Activated B cell treated with CpG ODN at 0.5 μM for 24 hours (primary cell): Measurements from ENCODE around the gene SOS1. TPM values are rescaled to one million over a fixed set of nuclear protein-coding genes. Genes with fewer than 3 reads are reported as not detected.

Source experiments
- ATAC-seq: fragments of 200-7000 bp; cut with Tn5 transposase; one replicate; pipeline ENCODE4 v1.10.0; 2021; ENCODE audit warnings: low read depth, mild to moderate bottlenecking, moderate library complexity
- CTCF ChIA-PET: fragments of 350-600 bp; sonication (Branson Sonifier 250); formaldehyde crosslinking; loops from one replicate; lab custom pipeline; 2021; ENCODE audit warnings: antibody characterized with exemption; lab: Charles Lee
- POLR2A ChIA-PET: fragments of 350-600 bp; sonication (Branson Sonifier 250); formaldehyde crosslinking; loops from one replicate; lab custom pipeline; 2021; ENCODE audit warnings: antibody characterized with exemption; lab: Charles Lee
- DNase-seq: peaks from one replicate; pipeline ENCODE4 v3.0.0; 2022
- H3K27ac Mint-ChIP-seq: one replicate; pipeline ENCODE4 v1.8.0; 2020; ENCODE audit warnings: mixed read lengths
- H3K27me3 Mint-ChIP-seq: one replicate; pipeline ENCODE4 v1.8.0; 2021; ENCODE audit warnings: mixed read lengths
- H3K36me3 Mint-ChIP-seq: one replicate; pipeline ENCODE4 v1.8.0; 2021; ENCODE audit warnings: low read depth, mixed read lengths
- H3K4me1 Mint-ChIP-seq: one replicate; pipeline ENCODE4 v1.8.0; 2021; ENCODE audit warnings: mixed read lengths
- H3K4me3 Mint-ChIP-seq: one replicate; pipeline ENCODE4 v1.8.0; 2020; ENCODE audit warnings: mild to moderate bottlenecking, mixed read lengths
- H3K9me3 Mint-ChIP-seq: one replicate; pipeline ENCODE4 v1.8.0; 2020; ENCODE audit warnings: mixed read lengths
- intact Hi-C: fragments of 100-400 bp; cut with micrococcal nuclease; formaldehyde crosslinking; loops from one replicate; pipeline ENCODE4 v1.15.1; 2024
- total RNA-seq: library from RNA; stranded (reverse); gene quantifications from 2 replicates; pipeline ENCODE4 v1.2.3, GENCODE V29; 2022
- TF ChIP-seq, protein P1 (sequence below): fragments of 200-600 bp; IDR thresholded peaks from one replicate; pipeline ENCODE4 v1.8.0; 2022; ENCODE audit warnings: antibody characterized with exemption, mild to moderate bottlenecking

SOS1 gene
- total RNA-seq, 1 donor from 2014 or later = 51.9 TPM

GRCh38 chr2:38988716-38989115 is 132.1 kb downstream of the SOS1 start:
- POLR2A ChIA-PET = no interaction called here

GRCh38 chr2:38982498-38982897 is 138.4 kb downstream of the SOS1 start:
- CTCF ChIA-PET = no interaction called here
- Mint-ChIP-seq H3K27ac (no peak overlapping the region), H3K4me3 (no peak overlapping the region), H3K9me3 (no peaks in the 10 kb centered on the region), H3K4me1 (no peaks in the 10 kb centered on the region), H3K27me3 (no peaks in the 10 kb centered on the region), H3K36me3 (peaks cover 33% of the 10 kb centered on the region)
- TF ChIP-seq, protein P1, sequence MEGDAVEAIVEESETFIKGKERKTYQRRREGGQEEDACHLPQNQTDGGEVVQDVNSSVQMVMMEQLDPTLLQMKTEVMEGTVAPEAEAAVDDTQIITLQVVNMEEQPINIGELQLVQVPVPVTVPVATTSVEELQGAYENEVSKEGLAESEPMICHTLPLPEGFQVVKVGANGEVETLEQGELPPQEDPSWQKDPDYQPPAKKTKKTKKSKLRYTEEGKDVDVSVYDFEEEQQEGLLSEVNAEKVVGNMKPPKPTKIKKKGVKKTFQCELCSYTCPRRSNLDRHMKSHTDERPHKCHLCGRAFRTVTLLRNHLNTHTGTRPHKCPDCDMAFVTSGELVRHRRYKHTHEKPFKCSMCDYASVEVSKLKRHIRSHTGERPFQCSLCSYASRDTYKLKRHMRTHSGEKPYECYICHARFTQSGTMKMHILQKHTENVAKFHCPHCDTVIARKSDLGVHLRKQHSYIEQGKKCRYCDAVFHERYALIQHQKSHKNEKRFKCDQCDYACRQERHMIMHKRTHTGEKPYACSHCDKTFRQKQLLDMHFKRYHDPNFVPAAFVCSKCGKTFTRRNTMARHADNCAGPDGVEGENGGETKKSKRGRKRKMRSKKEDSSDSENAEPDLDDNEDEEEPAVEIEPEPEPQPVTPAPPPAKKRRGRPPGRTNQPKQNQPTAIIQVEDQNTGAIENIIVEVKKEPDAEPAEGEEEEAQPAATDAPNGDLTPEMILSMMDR = no peak
- no peak for DNase-seq
- no peak for ATAC-seq
- intact Hi-C loops = no loop called here
- POLR2A ChIA-PET = no interaction called here

More at GRCh38 chr2:38988716-38989115, 132.1 kb downstream of the SOS1 start:
- TF ChIP-seq, protein P1 = no peak
- Mint-ChIP-seq H3K36me3 (peaks cover 61% of the 10 kb centered on the region), H3K27me3 (no peaks in the 10 kb centered on the region), H3K9me3 (no peaks in the 10 kb centered on the region), H3K27ac (no peak overlapping the region), H3K4me3 (no peak overlapping the region), H3K4me1 (no peaks in the 10 kb centered on the region)
- CTCF ChIA-PET = interaction anchor here (1.6 kb wide), 1 partner anchor 41 kb away, joined by 7 read pairs; no protein-coding TSS in a partner anchor
- no peak for DNase-seq
- no peak for ATAC-seq
- intact Hi-C loops = loop anchor here (1.0 kb wide), 1 partner anchor 15 kb away; no protein-coding TSS in a partner anchor

- intact Hi-C loops = no loop called here
- ChIA-PET CTCF (no interaction called here), POLR2A (no interaction called here)
- DNase-seq (no peak), ATAC-seq (no peak)
- Mint-ChIP-seq H3K9me3 (no peaks in the 10 kb centered on the region), H3K27ac (no peak overlapping the region), H3K27me3 (no peaks in the 10 kb centered on the region), H3K4me1 (no peaks in the 10 kb centered on the region), H3K4me3 (no peak overlapping the region), H3K36me3 (peaks cover 26% of the 10 kb centered on the region)
- TF ChIP-seq, protein P1 = no peak
These were observed 139.0 kb downstream of the SOS1 start for GRCh38 chr2:38981670-38982357.

DNA sequence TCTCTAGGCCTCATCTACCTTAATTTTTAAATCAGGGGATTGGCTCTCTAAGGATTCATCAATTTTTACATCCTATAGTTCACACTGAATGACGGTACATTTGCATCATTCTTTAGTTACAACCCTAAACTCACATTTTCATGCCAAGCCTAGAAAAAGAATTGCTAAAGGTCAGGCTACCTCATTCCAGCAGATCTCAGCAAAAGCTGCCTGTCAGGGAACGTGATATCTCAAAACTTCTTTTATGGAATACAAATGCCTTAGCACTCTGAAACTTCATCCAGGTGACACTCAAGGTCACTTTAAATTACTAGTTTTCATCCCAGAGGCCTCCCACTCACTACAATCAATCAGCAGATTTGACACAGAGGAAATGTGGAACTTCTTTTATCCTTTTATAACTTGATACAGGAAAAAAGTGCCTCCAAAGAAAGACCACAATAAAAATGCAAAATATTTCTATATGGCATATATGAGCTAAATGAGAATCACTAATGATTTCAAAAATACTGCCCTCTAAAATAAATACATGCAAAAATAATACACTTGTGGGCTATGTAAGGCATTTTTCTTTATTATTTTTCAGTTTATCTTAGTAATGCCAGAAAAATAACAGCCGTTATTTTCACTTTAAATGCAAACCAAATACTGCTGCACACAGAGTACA is 139.7 kb downstream of the SOS1 start:
- intact Hi-C loops = no loop called here
- ATAC-seq = no peak

GRCh38 chr2:38978908-38979307 is 141.9 kb downstream of the SOS1 start:
- DNase-seq (no peak), ATAC-seq (no peak)
- intact Hi-C loops = no loop called here
- Mint-ChIP-seq H3K36me3 (peaks cover 7% of the 10 kb centered on the region), H3K27ac (no peak overlapping the region), H3K4me1 (no peaks in the 10 kb centered on the region), H3K9me3 (no peaks in the 10 kb centered on the region), H3K4me3 (no peak overlapping the region), H3K27me3 (no peaks in the 10 kb centered on the region)
- CTCF ChIA-PET = no interaction called here
- POLR2A ChIA-PET = no interaction called here
- TF ChIP-seq, protein P1 = no peak

More for the DNA sequence above, 139.7 kb downstream of the SOS1 start:
- Mint-ChIP-seq H3K36me3 (peaks cover 26% of the 10 kb centered on the region), H3K9me3 (no peaks in the 10 kb centered on the region), H3K27me3 (no peaks in the 10 kb centered on the region), H3K4me3 (no peak overlapping the region), H3K27ac (no peak overlapping the region), H3K4me1 (no peaks in the 10 kb centered on the region)
- POLR2A ChIA-PET = no interaction called here
- CTCF ChIA-PET = no interaction called here
- TF ChIP-seq, protein P1 = no peak
- no peak for DNase-seq
